Measurements from ENCODE around the gene RPTOR. TPM values are rescaled to one million over a fixed set of nuclear protein-coding genes. Genes with fewer than 3 reads are reported as not detected.

The RPTOR gene
- polyA plus RNA-seq, 1 of the 3 experiments (the other 2 are of a cell fraction) = 14.9 TPM

- no peak overlapping the region for H3K4me3 ChIP-seq (ENCODE audit: low read depth in 2 of 2, low read length in 1 of 2)
- no peaks in the 10 kb centered on the region for H3K27me3 ChIP-seq (ENCODE audit: insufficient read depth)
- no peaks in the 10 kb centered on the region for H3F3A ChIP-seq (replicated peaks; ENCODE audit: insufficient read depth)
- ChIA-PET CTCF (interaction anchor here (2.6 kb wide), 1 partner anchor 17 kb away, joined by 7 read pairs; no protein-coding TSS in a partner anchor), POLR2A (no interaction called here)
- H2AFZ ChIP-seq (ENCODE audit: low read depth) = no peak overlapping the region
- no peaks in the 10 kb centered on the region for H3K9me2 ChIP-seq
- TF ChIP-seq REST (IDR thresholded peaks at IDR 0.05; ENCODE audit: low read depth, low read length) (no peak), CHD2 (IDR thresholded peaks at IDR 0.05; ENCODE audit: low read length, partially characterized antibody) (no peak), GABPA (IDR thresholded peaks at IDR 0.05; ENCODE audit: low read depth) (no peak), ELF1 (IDR thresholded peaks at IDR 0.05) (no peak), FOXM1 (IDR thresholded peaks at IDR 0.05; ENCODE audit: low read depth) (no peak), TEAD4 (IDR thresholded peaks at IDR 0.05; ENCODE audit: borderline replicate concordance, insufficient read depth) (no peak), SIN3A (IDR thresholded peaks at IDR 0.05; ENCODE audit: borderline replicate concordance, low read depth, low read length) (no peak), USF1 (IDR thresholded peaks at IDR 0.05; ENCODE audit: borderline replicate concordance, low read depth) (no peak), PBX3 (IDR thresholded peaks at IDR 0.05) (no peak), GATA2 (CRISPR knock-in tag; IDR thresholded peaks at IDR 0.05) (no peak), TAF1 (IDR thresholded peaks at IDR 0.05; ENCODE audit: borderline replicate concordance, low read depth, low read length) (no peak), EP300 (IDR thresholded peaks at IDR 0.05; ENCODE audit: borderline replicate concordance in 1 of 2, low read depth in 1 of 2, low read length in 1 of 2) (no peak), YY1 (IDR thresholded peaks at IDR 0.05; ENCODE audit: low read depth) (no peak), RFX5 (IDR thresholded peaks at IDR 0.05; ENCODE audit: low read length) (no peak), MEF2A (IDR thresholded peaks at IDR 0.05; ENCODE audit: borderline replicate concordance, low read depth) (no peak), FOXJ3 (CRISPR knock-in tag; IDR thresholded peaks at IDR 0.05) (no peak)
- TF ChIP-seq, protein P1, sequence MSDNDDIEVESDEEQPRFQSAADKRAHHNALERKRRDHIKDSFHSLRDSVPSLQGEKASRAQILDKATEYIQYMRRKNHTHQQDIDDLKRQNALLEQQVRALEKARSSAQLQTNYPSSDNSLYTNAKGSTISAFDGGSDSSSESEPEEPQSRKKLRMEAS (IDR thresholded peaks at IDR 0.05; ENCODE audit: low read depth) = no peak
- TF ChIP-seq, protein P2, sequence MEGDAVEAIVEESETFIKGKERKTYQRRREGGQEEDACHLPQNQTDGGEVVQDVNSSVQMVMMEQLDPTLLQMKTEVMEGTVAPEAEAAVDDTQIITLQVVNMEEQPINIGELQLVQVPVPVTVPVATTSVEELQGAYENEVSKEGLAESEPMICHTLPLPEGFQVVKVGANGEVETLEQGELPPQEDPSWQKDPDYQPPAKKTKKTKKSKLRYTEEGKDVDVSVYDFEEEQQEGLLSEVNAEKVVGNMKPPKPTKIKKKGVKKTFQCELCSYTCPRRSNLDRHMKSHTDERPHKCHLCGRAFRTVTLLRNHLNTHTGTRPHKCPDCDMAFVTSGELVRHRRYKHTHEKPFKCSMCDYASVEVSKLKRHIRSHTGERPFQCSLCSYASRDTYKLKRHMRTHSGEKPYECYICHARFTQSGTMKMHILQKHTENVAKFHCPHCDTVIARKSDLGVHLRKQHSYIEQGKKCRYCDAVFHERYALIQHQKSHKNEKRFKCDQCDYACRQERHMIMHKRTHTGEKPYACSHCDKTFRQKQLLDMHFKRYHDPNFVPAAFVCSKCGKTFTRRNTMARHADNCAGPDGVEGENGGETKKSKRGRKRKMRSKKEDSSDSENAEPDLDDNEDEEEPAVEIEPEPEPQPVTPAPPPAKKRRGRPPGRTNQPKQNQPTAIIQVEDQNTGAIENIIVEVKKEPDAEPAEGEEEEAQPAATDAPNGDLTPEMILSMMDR (IDR thresholded peaks at IDR 0.05) = no peak
- TF ChIP-seq, protein P3, sequence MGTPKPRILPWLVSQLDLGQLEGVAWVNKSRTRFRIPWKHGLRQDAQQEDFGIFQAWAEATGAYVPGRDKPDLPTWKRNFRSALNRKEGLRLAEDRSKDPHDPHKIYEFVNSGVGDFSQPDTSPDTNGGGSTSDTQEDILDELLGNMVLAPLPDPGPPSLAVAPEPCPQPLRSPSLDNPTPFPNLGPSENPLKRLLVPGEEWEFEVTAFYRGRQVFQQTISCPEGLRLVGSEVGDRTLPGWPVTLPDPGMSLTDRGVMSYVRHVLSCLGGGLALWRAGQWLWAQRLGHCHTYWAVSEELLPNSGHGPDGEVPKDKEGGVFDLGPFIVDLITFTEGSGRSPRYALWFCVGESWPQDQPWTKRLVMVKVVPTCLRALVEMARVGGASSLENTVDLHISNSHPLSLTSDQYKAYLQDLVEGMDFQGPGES (IDR thresholded peaks at IDR 0.05; ENCODE audit: low read depth, low read length) = no peak
- H3K36me3 ChIP-seq (replicated peaks in 1 of 2; ENCODE audit: control insufficient read depth in 1 of 2, insufficient read depth in 2 of 2, low read length in 1 of 2) = no peaks in the 10 kb centered on the region
- peaks cover 16% of the 10 kb centered on the region for H4K20me1 ChIP-seq (ENCODE audit: insufficient read depth)
- peaks cover 0 to 21% of the 10 kb centered on the region in 2 experiments; a peak in 1 of 4 replicates for H3K4me1 ChIP-seq (ENCODE audit: control insufficient read depth in 1 of 2, insufficient read depth in 2 of 2, low read depth in 1 of 2, low read length in 1 of 2)
- no peaks in the 10 kb centered on the region for H3K9me3 ChIP-seq
- peaks cover 26% of the 10 kb centered on the region for H3K79me2 ChIP-seq (ENCODE audit: insufficient read depth)
- H3K27ac ChIP-seq (ENCODE audit: low read depth in 2 of 2, low read length in 1 of 2) = no peak overlapping the region
- H3K9ac ChIP-seq = no peak overlapping the region
- no peak for DNase-seq
- no peak overlapping the region for H3K4me2 ChIP-seq
- 91% methylated on average over 12 of the region's 12 CpGs for WGBS (ENCODE audit: low lambda C conversion rate)
These were observed 122.2 kb downstream of the RPTOR start for GRCh38 chr17:80666867-80667266.
